HG03432 (cell line): ENCODE data around the gene TENM4.
"Not testable (repeated sequence)": the region's sequence is repeated elsewhere in the genome, so short reads cannot be mapped to it uniquely, and the experiment has no call there.

Source experiments
- ATAC-seq: cut with Tn5 transposase; IDR thresholded peaks from one replicate; pipeline ENCODE4 v1.9.1; 2021; ENCODE audit warnings: mild to moderate bottlenecking, moderate library complexity; ENCODE audit not compliant: unreplicated experiment

Gene TENM4

GRCh38 chr11:78991681-78992080 lies 449.1 kb downstream of the TENM4 start:
- ATAC-seq = no peak

GRCh38 chr11:78990261-78990660 lies 450.6 kb downstream of the TENM4 start:
- no peak for ATAC-seq

GRCh38 chr11:78987748-78988147 lies 453.1 kb downstream of the TENM4 start:
- no peak for ATAC-seq

- ATAC-seq = no peak
These were observed 454.5 kb downstream of the TENM4 start for GRCh38 chr11:78986305-78986704.

- no peak for ATAC-seq
These were observed 455.2 kb downstream of the TENM4 start for GRCh38 chr11:78985663-78986062.

GRCh38 chr11:78982473-78982872 lies 458.4 kb downstream of the TENM4 start:
- ATAC-seq = no peak

- ATAC-seq = no peak
These were observed 459.7 kb downstream of the TENM4 start for GRCh38 chr11:78981153-78981552.

- no peak for ATAC-seq
These were observed 462.0 kb downstream of the TENM4 start for GRCh38 chr11:78978831-78979230.

- ATAC-seq = not testable (repeated sequence)
These were observed 463.0 kb downstream of the TENM4 start for GRCh38 chr11:78977848-78978247.

- no peak for ATAC-seq
These were observed 463.8 kb downstream of the TENM4 start for GRCh38 chr11:78977009-78977408.

GRCh38 chr11:78975081-78975480 lies 465.7 kb downstream of the TENM4 start:
- no peak for ATAC-seq

- ATAC-seq = no peak
These were observed 467.0 kb downstream of the TENM4 start for GRCh38 chr11:78973876-78974275.

- ATAC-seq = no peak
These were observed 468.2 kb downstream of the TENM4 start for GRCh38 chr11:78972590-78972989.

- no peak for ATAC-seq
These were observed 468.7 kb downstream of the TENM4 start for GRCh38 chr11:78972177-78972576.

GRCh38 chr11:78967811-78968210 lies 473.0 kb downstream of the TENM4 start:
- ATAC-seq = no peak

- no peak for ATAC-seq
These were observed 475.4 kb downstream of the TENM4 start for GRCh38 chr11:78965432-78965831.

GRCh38 chr11:78961937-78962701 lies 478.7 kb downstream of the TENM4 start:
- no peak for ATAC-seq

- ATAC-seq = no peak
These were observed 479.6 kb downstream of the TENM4 start for GRCh38 chr11:78961247-78961646.

- ATAC-seq = no peak
These were observed 482.4 kb downstream of the TENM4 start for GRCh38 chr11:78958444-78958843.

- no peak for ATAC-seq
These were observed 483.2 kb downstream of the TENM4 start for GRCh38 chr11:78957476-78958245.

- ATAC-seq = no peak
These were observed 486.1 kb downstream of the TENM4 start for GRCh38 chr11:78954696-78955095.

GRCh38 chr11:78954261-78954660 lies 486.6 kb downstream of the TENM4 start:
- no peak for ATAC-seq
